ENCODE data around the gene ZBTB21.

DNA sequence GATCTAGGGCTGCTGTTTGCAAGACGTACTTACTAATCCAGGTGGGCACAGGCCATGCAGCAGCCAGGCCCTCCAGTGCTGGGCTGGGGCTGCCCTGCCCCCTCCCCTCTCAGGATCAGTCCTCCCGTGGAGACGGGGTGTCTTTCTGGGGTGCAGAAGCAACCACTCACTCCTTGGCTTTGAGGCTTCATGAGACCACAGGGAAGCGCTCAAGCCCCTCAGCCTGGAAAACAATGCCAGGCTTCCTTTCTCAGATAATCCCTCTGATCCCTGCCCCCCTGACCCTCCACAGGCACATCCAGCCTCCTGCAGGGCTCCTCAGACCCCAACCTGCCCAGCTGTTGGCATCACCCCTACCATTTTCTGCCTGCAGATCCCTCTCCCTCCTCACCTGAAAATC, 42.5 kb downstream of the ZBTB21 start:
- TF ChIP-seq ZNF274 (IDR thresholded peaks at IDR 0.05; ENCODE audit: low read depth, low read length) (no peak), SUZ12 (IDR thresholded peaks at IDR 0.05; ENCODE audit: extremely low read depth, insufficient read depth, insufficient read length) (no peak)
